GM12878 (cell line): ENCODE measurements around the gene HLTF.
A peak's percentile ranks its signal among the peaks of the same experiment; 100 is the strongest.

Source experiments
- BCL11A ChIP-seq: IDR thresholded peaks from 2 replicates; pipeline ENCODE4 v1.6.1; 2011; ENCODE audit warnings: low read depth, low read length
- CBFB ChIP-seq: IDR thresholded peaks from 2 replicates; pipeline ENCODE4 v1.6.1; 2016; ENCODE audit warnings: antibody characterized with exemption, low read depth
- GATAD2B ChIP-seq: fragments of 450-650 bp; conservative IDR thresholded peaks from 2 replicates; pipeline ENCODE4 v1.6.1; 2017; ENCODE audit warnings: low read depth, mild to moderate bottlenecking, moderate library complexity
- LARP7 ChIP-seq: fragments of 450-650 bp; IDR thresholded peaks from 2 replicates; pipeline ENCODE4 v1.6.1; 2017; ENCODE audit warnings: mild to moderate bottlenecking
- NR2F1 ChIP-seq: fragments of 450-650 bp; conservative IDR thresholded peaks from 2 replicates; pipeline ENCODE4 v1.6.1; 2017; ENCODE audit warnings: mild to moderate bottlenecking
- POLR2A ChIP-seq: IDR thresholded peaks from 2 replicates; pipeline ENCODE4 v1.6.1; 2011; ENCODE audit warnings: low read depth, mild to moderate bottlenecking, low read length
- SMC3 ChIP-seq: IDR thresholded peaks from 2 replicates; pipeline ENCODE4 v1.6.1; 2011; ENCODE audit warnings: low read length, improper control_type of control experiment, borderline replicate concordance
- USF1 ChIP-seq: IDR thresholded peaks from 2 replicates; pipeline ENCODE4 v1.6.1; 2011; ENCODE audit warnings: borderline replicate concordance, low read depth, mild to moderate bottlenecking, moderate library complexity, mixed read lengths, low read length; ENCODE audit not compliant: insufficient read depth; ENCODE audit errors: extremely low read length
- ZSCAN29 ChIP-seq: fragments of 450-650 bp; IDR thresholded peaks from 2 replicates; pipeline ENCODE4 v1.6.1; 2017; ENCODE audit warnings: mild to moderate bottlenecking, moderate library complexity
- TF ChIP-seq, protein P1 (sequence below), 3 experiments: IDR thresholded peaks in 2 of 3; conservative IDR thresholded peaks in 1 of 3; 2 replicates each; pipeline ENCODE4 v1.5.1; 2011; ENCODE audit warnings: low read depth in 3 of 3, low read length in 3 of 3, mild to moderate bottlenecking in 3 of 3, control low read depth in 2 of 3, moderate library complexity in 2 of 3, inconsistent platforms in 1 of 3, mixed read lengths in 1 of 3; ENCODE audit not compliant: control insufficient read depth in 2 of 3, insufficient read depth in 1 of 3; ENCODE audit errors: extremely low read depth in 1 of 3
- TF ChIP-seq, protein P2 (sequence below): IDR thresholded peaks from 2 replicates; pipeline ENCODE4 v1.6.1; 2012; ENCODE audit warnings: low read depth, low read length, improper control_type of control experiment
- TF ChIP-seq, protein P3 (sequence below): fragments of 450-650 bp; IDR thresholded peaks from 2 replicates; pipeline ENCODE4 v1.6.1; 2017; ENCODE audit warnings: mild to moderate bottlenecking
- TF ChIP-seq, protein P4 (sequence below): IDR thresholded peaks from 2 replicates; pipeline ENCODE4 v1.6.1; 2012; ENCODE audit warnings: low read depth, low read length, improper control_type of control experiment

GRCh38 chr3:148991219-148992026 lies 94.9 kb downstream of the HLTF start, which contains the start of gene GYG1:
- TF ChIP-seq POLR2A = peak; percentile 96
- TF ChIP-seq SMC3 = no peak; the same call in 1 of the 2 replicates
- 0 out of 2 replicates have a peak, but pooled peaks have one; percentile 2 for TF ChIP-seq BCL11A
- TF ChIP-seq, protein P1, sequence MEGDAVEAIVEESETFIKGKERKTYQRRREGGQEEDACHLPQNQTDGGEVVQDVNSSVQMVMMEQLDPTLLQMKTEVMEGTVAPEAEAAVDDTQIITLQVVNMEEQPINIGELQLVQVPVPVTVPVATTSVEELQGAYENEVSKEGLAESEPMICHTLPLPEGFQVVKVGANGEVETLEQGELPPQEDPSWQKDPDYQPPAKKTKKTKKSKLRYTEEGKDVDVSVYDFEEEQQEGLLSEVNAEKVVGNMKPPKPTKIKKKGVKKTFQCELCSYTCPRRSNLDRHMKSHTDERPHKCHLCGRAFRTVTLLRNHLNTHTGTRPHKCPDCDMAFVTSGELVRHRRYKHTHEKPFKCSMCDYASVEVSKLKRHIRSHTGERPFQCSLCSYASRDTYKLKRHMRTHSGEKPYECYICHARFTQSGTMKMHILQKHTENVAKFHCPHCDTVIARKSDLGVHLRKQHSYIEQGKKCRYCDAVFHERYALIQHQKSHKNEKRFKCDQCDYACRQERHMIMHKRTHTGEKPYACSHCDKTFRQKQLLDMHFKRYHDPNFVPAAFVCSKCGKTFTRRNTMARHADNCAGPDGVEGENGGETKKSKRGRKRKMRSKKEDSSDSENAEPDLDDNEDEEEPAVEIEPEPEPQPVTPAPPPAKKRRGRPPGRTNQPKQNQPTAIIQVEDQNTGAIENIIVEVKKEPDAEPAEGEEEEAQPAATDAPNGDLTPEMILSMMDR (IDR thresholded peaks at IDR 0.05 in 2 of 3, conservative IDR thresholded peaks at IDR 0.05 in 1 of 3; ENCODE audit: control insufficient read depth in 2 of 3, extremely low read depth in 1 of 3, insufficient read depth in 1 of 3, low read depth in 3 of 3, low read length in 3 of 3) = peak in 2 of 3 experiments; percentile 23 to 49; a peak in 3 of 6 replicates
- TF ChIP-seq, protein P2, sequence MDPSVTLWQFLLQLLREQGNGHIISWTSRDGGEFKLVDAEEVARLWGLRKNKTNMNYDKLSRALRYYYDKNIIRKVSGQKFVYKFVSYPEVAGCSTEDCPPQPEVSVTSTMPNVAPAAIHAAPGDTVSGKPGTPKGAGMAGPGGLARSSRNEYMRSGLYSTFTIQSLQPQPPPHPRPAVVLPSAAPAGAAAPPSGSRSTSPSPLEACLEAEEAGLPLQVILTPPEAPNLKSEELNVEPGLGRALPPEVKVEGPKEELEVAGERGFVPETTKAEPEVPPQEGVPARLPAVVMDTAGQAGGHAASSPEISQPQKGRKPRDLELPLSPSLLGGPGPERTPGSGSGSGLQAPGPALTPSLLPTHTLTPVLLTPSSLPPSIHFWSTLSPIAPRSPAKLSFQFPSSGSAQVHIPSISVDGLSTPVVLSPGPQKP = no peak
- TF ChIP-seq NR2F1 = peak; percentile 23; the same call in 1 of the 2 replicates
- peak; percentile 85 for TF ChIP-seq GATAD2B
- no peak for TF ChIP-seq CBFB
- peak; percentile 58; the same call in 1 of the 2 replicates for TF ChIP-seq LARP7
- TF ChIP-seq, protein P3, sequence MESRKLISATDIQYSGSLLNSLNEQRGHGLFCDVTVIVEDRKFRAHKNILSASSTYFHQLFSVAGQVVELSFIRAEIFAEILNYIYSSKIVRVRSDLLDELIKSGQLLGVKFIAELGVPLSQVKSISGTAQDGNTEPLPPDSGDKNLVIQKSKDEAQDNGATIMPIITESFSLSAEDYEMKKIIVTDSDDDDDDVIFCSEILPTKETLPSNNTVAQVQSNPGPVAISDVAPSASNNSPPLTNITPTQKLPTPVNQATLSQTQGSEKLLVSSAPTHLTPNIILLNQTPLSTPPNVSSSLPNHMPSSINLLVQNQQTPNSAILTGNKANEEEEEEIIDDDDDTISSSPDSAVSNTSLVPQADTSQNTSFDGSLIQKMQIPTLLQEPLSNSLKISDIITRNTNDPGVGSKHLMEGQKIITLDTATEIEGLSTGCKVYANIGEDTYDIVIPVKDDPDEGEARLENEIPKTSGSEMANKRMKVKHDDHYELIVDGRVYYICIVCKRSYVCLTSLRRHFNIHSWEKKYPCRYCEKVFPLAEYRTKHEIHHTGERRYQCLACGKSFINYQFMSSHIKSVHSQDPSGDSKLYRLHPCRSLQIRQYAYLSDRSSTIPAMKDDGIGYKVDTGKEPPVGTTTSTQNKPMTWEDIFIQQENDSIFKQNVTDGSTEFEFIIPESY = no peak
- TF ChIP-seq, protein P4, sequence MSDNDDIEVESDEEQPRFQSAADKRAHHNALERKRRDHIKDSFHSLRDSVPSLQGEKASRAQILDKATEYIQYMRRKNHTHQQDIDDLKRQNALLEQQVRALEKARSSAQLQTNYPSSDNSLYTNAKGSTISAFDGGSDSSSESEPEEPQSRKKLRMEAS = peak; percentile 87
- TF ChIP-seq ZSCAN29 = no peak; the same call in 1 of the 2 replicates
- peak; percentile 95 for TF ChIP-seq USF1
